Gastrocnemius medialis (tissue), 4 donors: ENCODE results near the gene ADPRHL1.

Source experiments
- CTCF ChIP-seq, 5 experiments: fragments of 450-650 bp in 3 of 5; fragments of 200-600 bp in 2 of 5; sonication (generic) in 2 of 5; IDR thresholded peaks in 4 of 5; conservative IDR thresholded peaks in 1 of 5; 1 replicate in 4 of 5; 2 replicates in 1 of 5; pipeline ENCODE4 v1.5.1; 2016 to 2019; ENCODE audit warnings: antibody characterized with exemption in 5 of 5, mild to moderate bottlenecking in 3 of 5, moderate library complexity in 3 of 5
- POLR2A ChIP-seq, 2 donors: fragments of 450-650 bp; IDR thresholded peaks; one replicate each; pipeline ENCODE4 v1.6.1; 2017; ENCODE audit warnings: antibody characterized with exemption in 2 of 2, mild to moderate bottlenecking in 2 of 2, moderate library complexity in 2 of 2

- no peak for TF ChIP-seq CTCF (IDR thresholded peaks at IDR 0.05 in 4 of 5, conservative IDR thresholded peaks at IDR 0.05 in 1 of 5)
- no peak for TF ChIP-seq POLR2A (IDR thresholded peaks at IDR 0.05)
Observed at GRCh38 chr13:113474179-113474578, 20.9 kb upstream of the ADPRHL1 start.
